Gastroesophageal sphincter (tissue), 4 donors: ENCODE results near the gene EBF4. TPM values are rescaled to one million over a fixed set of nuclear protein-coding genes. Genes with fewer than 3 reads are reported as not detected.

Source experiments
- ATAC-seq: fragments of 150-250 bp; one replicate; pipeline ENCODE4 v1.9.1; 2016; ENCODE audit warnings: mild to moderate bottlenecking, moderate library complexity
- H3K27ac ChIP-seq, 4 donors: fragments of 200-600 bp; sonication (generic) in 3 of 4; 1 replicate in 3 of 4; 2 replicates in 1 of 4; pipeline ENCODE4 v1.5.1; 2016 to 2019
- H3K27me3 ChIP-seq: fragments of 200-600 bp; sonication (generic); one replicate; pipeline ENCODE4 v1.5.1; 2019
- H3K36me3 ChIP-seq, 2 donors: fragments of 200-600 bp; sonication (generic); one replicate each; pipeline ENCODE4 v1.5.1; 2019; ENCODE audit warnings: control low read depth in 1 of 2
- H3K4me1 ChIP-seq, 3 donors: fragments of 200-600 bp; sonication (generic); 1 replicate in 2 of 3; 2 replicates in 1 of 3; pipeline ENCODE4 v1.5.1; 2016 to 2019; ENCODE audit warnings: control low read depth in 2 of 3
- H3K4me3 ChIP-seq, 2 donors: fragments of 200-600 bp; sonication (generic); one replicate each; pipeline ENCODE4 v1.5.1; 2019; ENCODE audit warnings: mild to moderate bottlenecking in 1 of 2, moderate library complexity in 1 of 2
- H3K9me3 ChIP-seq, 3 donors: fragments of 200-600 bp; sonication (generic); one replicate each; pipeline ENCODE4 v1.5.1; 2017 to 2019; ENCODE audit warnings: control low read depth in 2 of 3
- CTCF ChIP-seq, 4 experiments: fragments of 200-600 bp in 2 of 4; fragments of 450-650 bp in 2 of 4; sonication (generic) in 1 of 4; IDR thresholded peaks; one replicate each; pipeline ENCODE4 v1.5.1; 2017 to 2019; ENCODE audit warnings: antibody characterized with exemption in 4 of 4, mild to moderate bottlenecking in 2 of 4, moderate library complexity in 2 of 4
- EP300 ChIP-seq: sonication (generic); formaldehyde crosslinking; IDR thresholded peaks from one replicate; pipeline ENCODE4 v1.6.1; 2017; ENCODE audit warnings: antibody characterized with exemption, mild to moderate bottlenecking
- POLR2A ChIP-seq, 2 donors: fragments of 450-650 bp; IDR thresholded peaks; one replicate each; pipeline ENCODE4 v1.6.1; 2017; ENCODE audit warnings: antibody characterized with exemption in 2 of 2, mild to moderate bottlenecking in 2 of 2, moderate library complexity in 1 of 2
- POLR2AphosphoS5 ChIP-seq: sonication (generic); formaldehyde crosslinking; IDR thresholded peaks from one replicate; pipeline ENCODE4 v1.6.1; 2017; ENCODE audit warnings: antibody characterized with exemption
- WGBS, 2 donors: methylation state at CpG; one replicate each; pipeline ENCODE4 v1.1.5; 2018; ENCODE audit warnings: low coverage in 1 of 2; 5-methylcytosine and 5-hydroxymethylcytosine counted together
- total RNA-seq, 4 donors: library from RNA; depleted of rRNA; stranded (reverse); fragments of >200 nt; gene quantifications; one replicate each; pipeline ENCODE4 v1.1.0, GENCODE V29; 2016

Gene EBF4
- total RNA-seq, 4 donors from 2014 or later = 14.5 to 36.6 (median 19.6) TPM

DNA sequence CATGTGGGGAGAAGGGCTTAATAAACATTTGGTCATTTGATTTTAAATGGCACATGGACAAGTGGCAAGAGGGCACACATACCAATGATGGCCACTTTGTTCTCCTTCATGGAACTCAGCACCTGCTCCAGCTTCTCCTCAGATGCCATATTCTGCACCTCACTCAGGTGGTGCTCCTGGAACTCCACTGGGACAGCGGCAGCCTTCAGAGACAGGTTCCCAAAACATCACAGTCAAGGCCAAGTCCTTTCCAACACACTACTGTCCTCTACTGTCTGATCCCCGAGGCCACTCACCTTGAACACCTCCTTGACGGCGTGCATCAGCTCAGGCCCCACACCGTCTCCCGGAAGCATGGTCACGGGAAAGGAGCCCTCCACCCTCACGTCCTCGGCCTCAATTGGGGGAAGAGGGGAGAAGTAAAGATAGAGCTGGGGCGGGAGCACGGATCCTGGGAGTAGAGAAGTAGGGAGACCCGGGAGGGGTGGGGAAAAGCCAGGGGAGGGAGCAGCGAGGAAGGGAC, 29.2 kb upstream of the EBF4 start:
- 10 to 20% methylated on average over 1 to 12 of the region's 13 CpGs for WGBS, 2 donors
- Histone ChIP-seq H3K27ac (peak overlapping the region; percentile 82 to 94 (median 90)), H3K36me3 (peaks cover 0 to 45% of the 10 kb centered on the region in 2 donors), H3K9me3 (no peaks in the 10 kb centered on the region), H3K4me3 (peak overlapping the region; percentile 73 to 79), H3K4me1 (peaks cover 0 to 26% (median 10%) of the 10 kb centered on the region in 3 donors), H3K27me3 (no peaks in the 10 kb centered on the region)
- no peak for TF ChIP-seq CTCF (IDR thresholded peaks at IDR 0.05)
- ATAC-seq = no peak

GRCh38 chr20:2663887-2664719, 28.5 kb upstream of the EBF4 start, which contains the start of gene IDH3B:
IDH3B (minus strand) TSS chr20:2664216; CDS start chr20:2664188, 28 bp downstream.
- 1 to 6% methylated on average over 28 to 30 of the region's 49 CpGs for WGBS, 2 donors
- peak within 1 kb of the TSS; percentile 82 to 94 (median 90) for H3K27ac ChIP-seq
- H3K36me3 ChIP-seq = peaks cover 0 to 38% of the 10 kb centered on the region in 2 donors
- TF ChIP-seq CTCF (IDR thresholded peaks at IDR 0.05) (peak in 1 of 4 experiments; percentile 17), EP300 (no peak), POLR2AphosphoS5 (peak; percentile 96), POLR2A (IDR thresholded peaks at IDR 0.05) (peak; percentile 53 to 76)
- no peaks in the 10 kb centered on the region for H3K27me3 ChIP-seq
- peaks cover 0 to 26% (median 10%) of the 10 kb centered on the region in 3 donors for H3K4me1 ChIP-seq
- no peaks in the 10 kb centered on the region for H3K9me3 ChIP-seq
- ATAC-seq = peak; percentile 99
- peak within 1 kb of the TSS; percentile 73 to 79 for H3K4me3 ChIP-seq

GRCh38 chr20:2671977-2672376, 20.6 kb upstream of the EBF4 start:
- 0 to 20% methylated on average over 2 of the region's 4 CpGs for whole genome bisulfite sequencing, 2 donors
- TF ChIP-seq POLR2AphosphoS5 (no peak), CTCF (IDR thresholded peaks at IDR 0.05) (no peak), POLR2A (IDR thresholded peaks at IDR 0.05) (no peak), EP300 (no peak)
- no peak for ATAC-seq
- Histone ChIP-seq H3K4me1 (no peaks in the 10 kb centered on the region), H3K27ac (no peak overlapping the region), H3K36me3 (no peaks in the 10 kb centered on the region), H3K9me3 (no peaks in the 10 kb centered on the region), H3K27me3 (no peaks in the 10 kb centered on the region), H3K4me3 (no peak overlapping the region)

DNA sequence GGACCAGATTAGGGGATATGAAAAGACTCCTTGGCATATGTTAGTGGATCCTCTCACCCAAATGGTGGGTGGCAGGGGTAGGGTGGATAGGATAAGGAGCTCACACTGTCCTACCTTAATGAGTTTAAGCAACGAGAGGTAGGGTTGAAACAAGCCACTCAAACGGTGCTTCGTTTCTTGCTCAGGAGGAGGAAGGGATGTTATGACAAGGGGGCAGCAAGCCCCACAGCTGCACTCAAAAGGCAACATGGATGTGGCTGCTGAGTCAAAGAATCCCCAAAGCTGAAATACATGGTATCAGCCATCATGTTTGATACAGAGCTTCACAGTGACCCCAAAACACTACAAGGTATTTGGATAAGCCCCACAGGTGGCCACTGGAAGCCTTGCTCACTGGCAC, 20.1 kb upstream of the EBF4 start:
- no peaks in the 10 kb centered on the region for H3K9me3 ChIP-seq
- no peak for TF ChIP-seq CTCF (IDR thresholded peaks at IDR 0.05)
- no peak for TF ChIP-seq POLR2AphosphoS5
- TF ChIP-seq EP300 = no peak
- TF ChIP-seq POLR2A (IDR thresholded peaks at IDR 0.05) = no peak
- H3K4me1 ChIP-seq = no peaks in the 10 kb centered on the region
- 44 to 78% methylated on average over 3 of the region's 3 CpGs for WGBS, 2 donors
- no peak for ATAC-seq
- no peaks in the 10 kb centered on the region for H3K27me3 ChIP-seq
- H3K27ac ChIP-seq = no peak overlapping the region
- no peak overlapping the region for H3K4me3 ChIP-seq
- H3K36me3 ChIP-seq = no peaks in the 10 kb centered on the region

DNA sequence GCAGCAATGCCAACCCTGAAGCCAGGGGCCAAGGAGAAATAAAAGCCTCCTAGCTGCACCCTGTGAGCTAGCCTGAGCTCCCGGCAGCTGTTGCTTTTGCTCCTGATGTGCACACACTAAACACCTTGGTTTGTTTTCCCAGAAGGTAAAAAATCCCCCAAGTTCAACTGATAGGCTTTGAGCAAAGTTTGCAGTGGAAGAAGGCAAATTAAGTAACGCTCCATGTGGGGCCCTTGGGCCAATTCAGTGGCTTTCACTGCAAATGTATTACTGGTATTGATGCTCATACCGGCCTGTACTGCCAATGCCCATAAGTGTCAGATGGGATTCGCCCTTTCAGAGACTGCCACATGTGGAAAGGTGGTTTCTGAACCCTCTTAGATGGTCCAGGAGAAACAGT, 19.1 kb upstream of the EBF4 start:
- TF ChIP-seq POLR2A (IDR thresholded peaks at IDR 0.05) = no peak
- TF ChIP-seq POLR2AphosphoS5 = no peak
- TF ChIP-seq CTCF (IDR thresholded peaks at IDR 0.05) = no peak
- TF ChIP-seq EP300 = no peak
- Histone ChIP-seq H3K36me3 (no peaks in the 10 kb centered on the region), H3K9me3 (no peaks in the 10 kb centered on the region), H3K4me1 (no peaks in the 10 kb centered on the region), H3K27me3 (no peaks in the 10 kb centered on the region), H3K4me3 (no peak overlapping the region), H3K27ac (no peak overlapping the region)
- WGBS, 2 donors = 70 to 89% methylated on average over 2 to 3 of the region's 4 CpGs
- no peak for ATAC-seq
